CD4-positive, alpha-beta memory T cell (primary cell): ENCODE measurements around the gene PDE4D. TPM values are rescaled to one million over a fixed set of nuclear protein-coding genes. Genes with fewer than 3 reads are reported as not detected.

Experiments used
- CTCF ChIA-PET: fragments of 350-600 bp; sonication (Branson Sonifier 250); formaldehyde crosslinking; loops from one replicate; lab custom pipeline; 2021; ENCODE audit warnings: inconsistent platforms; ENCODE audit not compliant: partially characterized antibody; lab: Charles Lee
- POLR2A ChIA-PET: fragments of 350-600 bp; sonication (Branson Sonifier 250); formaldehyde crosslinking; loops from one replicate; lab custom pipeline; 2021; ENCODE audit not compliant: partially characterized antibody; lab: Charles Lee
- DNase-seq, 5 donors: peaks; one replicate each; pipeline versions ENCODE4 v3.0.0 to v3.0.0-alpha.2; 2020 to 2022; ENCODE audit warnings: mixed read lengths in 1 of 5
- H3K27ac ChIP-seq: one replicate; pipeline ENCODE4 v1.7.0; 2013; ENCODE audit warnings: low read depth, low read length
- H3K27me3 ChIP-seq: 2 replicates; pipeline ENCODE4 v1.7.0; 2013; ENCODE audit warnings: mild to moderate bottlenecking, low read length, moderate library complexity; ENCODE audit not compliant: insufficient read depth
- H3K36me3 ChIP-seq: 2 replicates; pipeline ENCODE4 v1.7.0; 2013; ENCODE audit warnings: mild to moderate bottlenecking, low read length, moderate library complexity; ENCODE audit not compliant: insufficient read depth
- H3K4me1 ChIP-seq: 2 replicates; pipeline ENCODE4 v1.7.0; 2013; ENCODE audit warnings: mild to moderate bottlenecking, low read length, moderate library complexity; ENCODE audit not compliant: insufficient read depth
- H3K4me3 ChIP-seq, 2 donors: one replicate each; pipeline ENCODE4 v1.7.0; 2013; ENCODE audit warnings: low read length in 2 of 2, mild to moderate bottlenecking in 1 of 2
- H3K9me3 ChIP-seq, 2 donors: one replicate each; pipeline ENCODE4 v1.7.0; 2013; ENCODE audit warnings: low read length in 2 of 2, control low read depth in 1 of 2; ENCODE audit not compliant: control insufficient read depth in 1 of 2
- H3K27ac Mint-ChIP-seq, 7 donors: one replicate each; pipeline ENCODE4 v1.8.0; 2020 to 2021; ENCODE audit warnings: mixed read lengths in 7 of 7, mild to moderate bottlenecking in 6 of 7, inconsistent platforms in 3 of 7, moderate library complexity in 3 of 7
- H3K27me3 Mint-ChIP-seq, 2 donors: one replicate each; pipeline ENCODE4 v1.8.0; 2020 to 2021; ENCODE audit warnings: mixed read lengths in 2 of 2
- H3K36me3 Mint-ChIP-seq, 2 donors: one replicate each; pipeline ENCODE4 v1.8.0; 2020 to 2021; ENCODE audit warnings: mixed read lengths in 2 of 2, inconsistent platforms in 1 of 2, mild to moderate bottlenecking in 1 of 2
- H3K4me1 Mint-ChIP-seq, 4 donors: one replicate each; pipeline ENCODE4 v1.8.0; 2020 to 2021; ENCODE audit warnings: mixed read lengths in 4 of 4, mild to moderate bottlenecking in 1 of 4
- H3K4me3 Mint-ChIP-seq, 8 donors: one replicate each; pipeline ENCODE4 v1.8.0; 2020 to 2021; ENCODE audit warnings: mixed read lengths in 8 of 8, mild to moderate bottlenecking in 7 of 8, moderate library complexity in 6 of 8, inconsistent platforms in 3 of 8
- H3K9me3 Mint-ChIP-seq, 8 donors: one replicate each; pipeline ENCODE4 v1.8.0; 2020 to 2021; ENCODE audit warnings: mixed read lengths in 8 of 8, mild to moderate bottlenecking in 5 of 8, inconsistent platforms in 3 of 8, moderate library complexity in 1 of 8
- intact Hi-C: fragments of 100-400 bp; cut with micrococcal nuclease; formaldehyde crosslinking; loops from one replicate; pipeline ENCODE4 v1.15.1; 2023
- polyA plus RNA-seq, 2 donors: library from polyadenylated mRNA; unstranded; fragments of 300-500 nt; fragmentation: Illumina TruSeq; gene quantifications; one replicate each; pipeline ENCODE4 v1.2.3, GENCODE V29; 2021
- total RNA-seq, 2 experiments: library from RNA; stranded (reverse); gene quantifications; one replicate each; pipeline ENCODE4 v1.2.3, GENCODE V29; 2021

Gene PDE4D
- total and polyA plus RNA-seq, 4 experiments from 2014 or later: 12.3 to 49.7 (median 30.3) TPM

- CTCF ChIA-PET: no interaction called here
- intact Hi-C loops: no loop called here
- H3K9me3 Mint-ChIP-seq: no peaks in the 10 kb centered on the region
Observed at GRCh38 chr5:59548807-59549357, 344.6 kb downstream of the PDE4D start.

GRCh38 chr5:59547731-59548130 is 345.8 kb downstream of the PDE4D start:
- intact Hi-C loops: no loop called here
- ChIA-PET POLR2A (no interaction called here), CTCF (no interaction called here)
- H3K4me3 Mint-ChIP-seq: no peak overlapping the region
- Histone ChIP-seq H3K4me1 (no peaks in the 10 kb centered on the region), H3K36me3 (no peaks in the 10 kb centered on the region), H3K27ac (no peak overlapping the region), H3K9me3 (no peaks in the 10 kb centered on the region), H3K27me3 (no peaks in the 10 kb centered on the region), H3K4me3 (no peak overlapping the region)
- H3K9me3 Mint-ChIP-seq: no peaks in the 10 kb centered on the region
- H3K27me3 Mint-ChIP-seq: peaks cover 0 to 2% of the 10 kb centered on the region in 2 donors
- H3K36me3 Mint-ChIP-seq: no peaks in the 10 kb centered on the region
- no peak overlapping the region for H3K27ac Mint-ChIP-seq
- no peak for DNase-seq
- H3K4me1 Mint-ChIP-seq: no peaks in the 10 kb centered on the region

More at GRCh38 chr5:59548807-59549357, 344.6 kb downstream of the PDE4D start:
- no peaks in the 10 kb centered on the region for H3K36me3 Mint-ChIP-seq
- Histone ChIP-seq H3K36me3 (no peaks in the 10 kb centered on the region), H3K4me3 (no peak overlapping the region), H3K9me3 (no peaks in the 10 kb centered on the region), H3K4me1 (no peaks in the 10 kb centered on the region), H3K27me3 (no peaks in the 10 kb centered on the region), H3K27ac (no peak overlapping the region)
- no peak overlapping the region for H3K27ac Mint-ChIP-seq
- H3K4me3 Mint-ChIP-seq: no peak overlapping the region
- H3K27me3 Mint-ChIP-seq: peaks cover 0 to 2% of the 10 kb centered on the region in 2 donors
- DNase-seq: no peak
- POLR2A ChIA-PET: no interaction called here
- no peaks in the 10 kb centered on the region for H3K4me1 Mint-ChIP-seq

GRCh38 chr5:59544573-59544972 is 349.0 kb downstream of the PDE4D start:
- H3K27me3 Mint-ChIP-seq: no peaks in the 10 kb centered on the region

GRCh38 chr5:59543821-59544442 is 349.6 kb downstream of the PDE4D start:
- Mint-ChIP-seq H3K4me1 (no peaks in the 10 kb centered on the region), H3K36me3 (no peaks in the 10 kb centered on the region), H3K9me3 (peaks cover 0 to 2% (median 0%) of the 10 kb centered on the region in 8 donors), H3K27me3 (no peaks in the 10 kb centered on the region), H3K27ac (no peak overlapping the region), H3K4me3 (no peak overlapping the region)
- Histone ChIP-seq H3K27me3 (no peaks in the 10 kb centered on the region), H3K27ac (no peak overlapping the region), H3K9me3 (no peaks in the 10 kb centered on the region), H3K36me3 (no peaks in the 10 kb centered on the region), H3K4me3 (no peak overlapping the region), H3K4me1 (no peaks in the 10 kb centered on the region)
- ChIA-PET POLR2A (no interaction called here), CTCF (no interaction called here)
- intact Hi-C loops: no loop called here
- DNase-seq: no peak

More at GRCh38 chr5:59544573-59544972, 349.0 kb downstream of the PDE4D start:
- Histone ChIP-seq H3K27ac (no peak overlapping the region), H3K9me3 (no peaks in the 10 kb centered on the region), H3K27me3 (no peaks in the 10 kb centered on the region), H3K36me3 (no peaks in the 10 kb centered on the region), H3K4me3 (no peak overlapping the region), H3K4me1 (no peaks in the 10 kb centered on the region)
- Mint-ChIP-seq H3K36me3 (no peaks in the 10 kb centered on the region), H3K4me1 (no peaks in the 10 kb centered on the region), H3K27ac (no peak overlapping the region), H3K4me3 (no peak overlapping the region), H3K9me3 (peaks cover 0 to 2% (median 0%) of the 10 kb centered on the region in 8 donors)
- DNase-seq: no peak
- CTCF ChIA-PET: no interaction called here
- intact Hi-C loops: no loop called here
- POLR2A ChIA-PET: no interaction called here

- no peaks in the 10 kb centered on the region for H3K9me3 ChIP-seq
- H3K4me3 ChIP-seq: no peak overlapping the region
- no peaks in the 10 kb centered on the region for H3K4me1 Mint-ChIP-seq
- H3K9me3 Mint-ChIP-seq: peaks cover 0 to 2% (median 0%) of the 10 kb centered on the region in 8 donors
- H3K4me1 ChIP-seq: no peaks in the 10 kb centered on the region
- no peak overlapping the region for H3K4me3 Mint-ChIP-seq
- no peak overlapping the region for H3K27ac ChIP-seq
- H3K27me3 Mint-ChIP-seq: no peaks in the 10 kb centered on the region
- no peaks in the 10 kb centered on the region for H3K27me3 ChIP-seq
- ChIA-PET CTCF (no interaction called here), POLR2A (no interaction called here)
- H3K36me3 Mint-ChIP-seq: no peaks in the 10 kb centered on the region
- intact Hi-C loops: no loop called here
- no peak overlapping the region for H3K27ac Mint-ChIP-seq
- no peak for DNase-seq
- H3K36me3 ChIP-seq: no peaks in the 10 kb centered on the region
Observed at GRCh38 chr5:59542851-59543820, 350.4 kb downstream of the PDE4D start.

GRCh38 chr5:59542306-59542705 is 351.2 kb downstream of the PDE4D start:
- ChIA-PET POLR2A (no interaction called here), CTCF (no interaction called here)
- H3K4me1 Mint-ChIP-seq: no peaks in the 10 kb centered on the region
- Histone ChIP-seq H3K36me3 (no peaks in the 10 kb centered on the region), H3K9me3 (no peaks in the 10 kb centered on the region), H3K4me1 (no peaks in the 10 kb centered on the region), H3K27ac (no peak overlapping the region), H3K4me3 (no peak overlapping the region), H3K27me3 (no peaks in the 10 kb centered on the region)
- H3K27ac Mint-ChIP-seq: no peak overlapping the region
- H3K4me3 Mint-ChIP-seq: no peak overlapping the region
- no peak for DNase-seq
- no peaks in the 10 kb centered on the region for H3K27me3 Mint-ChIP-seq
- intact Hi-C loops: no loop called here
- no peaks in the 10 kb centered on the region for H3K36me3 Mint-ChIP-seq
- peaks cover 0 to 2% (median 0%) of the 10 kb centered on the region in 8 donors for H3K9me3 Mint-ChIP-seq

GRCh38 chr5:59540366-59540765 is 353.2 kb downstream of the PDE4D start:
- Histone ChIP-seq H3K9me3 (no peaks in the 10 kb centered on the region), H3K27me3 (no peaks in the 10 kb centered on the region), H3K4me1 (no peaks in the 10 kb centered on the region), H3K4me3 (no peak overlapping the region), H3K27ac (no peak overlapping the region), H3K36me3 (no peaks in the 10 kb centered on the region)
- DNase-seq: no peak
- Mint-ChIP-seq H3K27ac (no peak overlapping the region), H3K36me3 (no peaks in the 10 kb centered on the region), H3K4me3 (no peak overlapping the region), H3K4me1 (no peaks in the 10 kb centered on the region), H3K9me3 (peaks cover 0 to 2% (median 0%) of the 10 kb centered on the region in 8 donors), H3K27me3 (no peaks in the 10 kb centered on the region)
- CTCF ChIA-PET: no interaction called here
- POLR2A ChIA-PET: no interaction called here
- intact Hi-C loops: no loop called here
